GM12892 (cell line): ENCODE data around the gene MAP1B.

Experiments
- POLR2A ChIP-seq: IDR thresholded peaks from 2 replicates; pipeline ENCODE4 v1.6.1; 2011; ENCODE audit warnings: low read depth, low read length, control low read depth
- POLR2AphosphoS5 ChIP-seq: IDR thresholded peaks from 2 replicates; pipeline ENCODE4 v1.6.1; 2011; ENCODE audit warnings: low read depth, low read length, control low read depth

- TF ChIP-seq POLR2AphosphoS5, result no peak
- no peak for TF ChIP-seq POLR2A
Measured at GRCh38 chr5:72252574-72253155, 145.4 kb downstream of the MAP1B start.
